HPDE6-E6E7 (cell line): Measurements from ENCODE around the gene ZBTB20.
"Not testable (repeated sequence)": the region's sequence is repeated elsewhere in the genome, so short reads cannot be mapped to it uniquely, and the experiment has no call there.

ENCODE experiments used
- DNase-seq: peaks from one replicate; pipeline ENCODE4 v3.0.0; 2011; ENCODE audit warnings: missing footprints; ENCODE audit errors: extremely low spot score

The ZBTB20 gene

DNA sequence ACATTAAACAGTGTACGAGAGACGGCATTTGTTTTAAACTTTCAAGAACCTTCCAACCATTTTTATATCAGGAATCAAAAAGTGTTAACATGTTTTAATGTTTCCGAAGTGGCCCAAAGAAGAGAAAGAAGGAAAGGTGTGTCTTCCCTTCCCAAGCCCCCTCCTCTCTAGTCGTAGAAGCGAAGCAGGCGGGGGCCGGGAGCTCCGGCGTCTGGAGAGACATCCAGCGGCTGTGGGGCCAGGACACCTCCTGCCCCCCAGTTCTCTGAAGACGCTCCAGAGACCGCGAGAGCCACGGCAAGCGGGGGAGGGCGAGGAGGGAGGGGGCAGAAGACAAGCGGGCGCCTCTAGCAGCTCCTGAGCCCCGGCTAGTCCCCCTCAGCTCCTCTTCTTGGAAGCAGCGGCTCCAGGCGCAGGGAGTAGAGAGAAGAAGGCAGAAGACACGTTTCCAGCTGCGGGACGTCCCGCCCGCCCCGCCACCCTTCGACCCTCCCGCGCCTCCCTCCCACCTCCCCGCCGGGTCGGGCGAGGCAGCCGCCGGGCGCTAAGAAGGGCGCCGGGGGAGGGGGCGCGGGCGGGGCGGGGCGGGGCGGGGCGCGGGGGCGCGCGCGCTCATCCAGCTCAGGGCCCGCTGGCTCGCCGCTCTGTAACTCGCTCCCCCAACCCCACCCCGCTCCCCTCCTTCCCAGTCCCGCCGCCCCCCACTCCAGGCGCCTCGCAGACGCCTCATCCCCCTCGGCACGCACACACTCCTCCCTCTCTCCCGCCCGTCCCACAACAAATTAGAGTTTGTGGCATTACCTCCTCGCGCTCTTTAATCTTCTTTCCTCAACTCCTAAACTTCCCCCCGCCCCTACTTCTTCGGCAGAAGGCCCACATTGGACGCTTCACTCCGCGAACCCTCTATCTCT is at the start of gene ZBTB20:
ZBTB20 (minus strand) TSS at position 871 of the 911 bp plus-strand sequence.
- peak; percentile 26 for DNase-seq

DNA sequence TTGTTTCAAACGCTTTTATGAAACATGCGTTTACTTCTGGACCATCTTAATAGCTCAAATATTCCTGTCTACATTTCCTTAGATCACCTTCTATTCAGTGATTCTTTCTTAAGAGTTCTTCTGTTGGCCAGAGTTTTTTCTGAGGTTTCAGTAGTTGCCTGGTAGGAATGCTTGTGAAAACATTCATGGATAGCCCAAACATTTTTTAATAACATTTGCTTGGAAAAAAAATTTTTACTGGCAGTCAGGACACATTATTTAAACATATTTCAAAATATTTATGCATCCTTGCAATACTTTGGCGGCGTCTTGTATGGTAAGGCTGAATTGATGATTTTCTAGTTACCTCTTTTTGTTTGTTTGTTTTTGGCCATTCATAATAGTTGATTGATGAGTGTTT is 47.4 kb upstream of the ZBTB20 start:
- no peak for DNase-seq

DNA sequence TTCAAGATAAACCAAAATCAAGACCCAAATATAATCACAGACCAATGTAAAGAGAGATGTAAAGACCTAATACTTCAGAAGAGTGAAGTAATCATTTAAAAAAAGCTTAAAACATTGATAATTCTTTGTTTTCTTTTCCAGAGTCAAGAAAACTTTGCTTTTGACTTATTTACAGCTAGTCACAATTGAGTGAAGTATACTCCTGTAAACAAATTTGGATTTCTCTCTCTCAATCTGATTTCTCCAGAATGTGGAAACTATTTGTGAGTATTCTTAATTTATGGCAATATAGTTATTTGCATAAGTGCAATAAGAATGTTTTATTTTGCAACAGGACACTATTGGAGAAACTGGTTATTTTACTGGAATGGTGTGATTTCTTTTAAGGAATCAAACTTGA is 43.7 kb upstream of the ZBTB20 start:
- no peak for DNase-seq

DNA sequence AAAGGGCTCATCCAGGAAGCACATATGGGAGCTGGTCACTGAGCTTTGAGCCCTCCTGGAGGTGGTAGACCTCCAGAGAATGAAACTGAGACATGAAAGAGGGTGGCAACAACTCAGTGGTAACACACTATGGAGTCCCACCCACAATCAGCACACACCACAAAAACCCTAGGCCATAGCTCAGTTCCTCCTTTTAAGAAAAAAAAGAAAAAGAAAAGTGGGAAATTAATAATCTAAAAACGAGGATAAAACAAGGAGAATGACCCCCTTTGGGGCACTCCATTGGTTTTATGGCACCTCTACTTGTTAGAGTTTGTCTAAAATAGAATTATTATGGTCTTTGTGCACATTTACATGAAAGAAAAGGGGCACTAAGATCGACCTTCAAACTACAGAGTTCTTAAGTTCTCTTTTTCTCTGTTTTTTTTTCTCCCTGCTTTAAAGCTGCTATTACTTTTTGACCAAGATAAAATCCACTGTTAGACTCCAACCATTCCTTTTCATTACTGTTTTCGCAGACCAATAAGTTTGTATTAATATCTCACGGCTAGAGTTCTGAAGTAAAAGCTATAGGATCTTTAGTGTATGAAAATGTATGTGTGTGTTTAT is 40.2 kb upstream of the ZBTB20 start:
- no peak for DNase-seq

DNA sequence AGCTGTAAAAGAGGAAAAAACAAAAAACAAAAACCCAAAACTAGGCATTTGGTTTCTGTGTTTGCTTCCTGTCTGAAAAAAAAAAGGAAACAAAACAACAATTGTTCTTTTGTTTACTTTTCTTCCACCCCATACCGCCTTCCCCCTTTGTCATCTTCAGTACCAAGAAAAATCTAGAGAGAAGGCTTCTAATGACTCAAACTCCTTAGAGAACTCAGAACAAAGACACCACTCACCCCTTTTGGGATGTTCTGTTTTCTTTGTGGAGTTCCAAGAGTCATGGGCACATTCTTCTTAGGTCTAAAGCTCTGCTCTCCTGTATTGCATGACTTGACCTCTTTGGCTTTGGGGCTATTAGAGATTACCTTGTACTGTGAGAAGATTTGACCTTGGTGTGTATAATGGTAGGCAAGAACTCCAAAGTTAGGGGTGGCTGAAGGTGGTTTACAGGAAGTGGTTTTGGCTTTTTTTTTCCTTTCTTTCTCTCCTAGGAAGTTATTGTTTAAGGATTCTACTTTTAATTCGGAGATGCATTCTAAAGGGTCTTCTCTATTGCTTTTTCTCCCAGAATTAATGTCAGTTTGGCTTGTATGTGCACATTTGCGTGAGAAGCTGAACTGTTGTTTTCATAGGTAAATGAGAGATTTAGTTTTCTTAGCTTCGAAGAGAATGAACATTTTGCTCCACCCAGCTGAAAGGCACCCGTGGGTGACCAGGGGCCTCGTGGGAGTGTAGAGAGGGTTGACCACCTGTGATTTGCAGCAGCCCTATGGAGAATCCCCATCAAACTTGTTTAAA is 39.5 kb upstream of the ZBTB20 start:
- no peak for DNase-seq

DNA sequence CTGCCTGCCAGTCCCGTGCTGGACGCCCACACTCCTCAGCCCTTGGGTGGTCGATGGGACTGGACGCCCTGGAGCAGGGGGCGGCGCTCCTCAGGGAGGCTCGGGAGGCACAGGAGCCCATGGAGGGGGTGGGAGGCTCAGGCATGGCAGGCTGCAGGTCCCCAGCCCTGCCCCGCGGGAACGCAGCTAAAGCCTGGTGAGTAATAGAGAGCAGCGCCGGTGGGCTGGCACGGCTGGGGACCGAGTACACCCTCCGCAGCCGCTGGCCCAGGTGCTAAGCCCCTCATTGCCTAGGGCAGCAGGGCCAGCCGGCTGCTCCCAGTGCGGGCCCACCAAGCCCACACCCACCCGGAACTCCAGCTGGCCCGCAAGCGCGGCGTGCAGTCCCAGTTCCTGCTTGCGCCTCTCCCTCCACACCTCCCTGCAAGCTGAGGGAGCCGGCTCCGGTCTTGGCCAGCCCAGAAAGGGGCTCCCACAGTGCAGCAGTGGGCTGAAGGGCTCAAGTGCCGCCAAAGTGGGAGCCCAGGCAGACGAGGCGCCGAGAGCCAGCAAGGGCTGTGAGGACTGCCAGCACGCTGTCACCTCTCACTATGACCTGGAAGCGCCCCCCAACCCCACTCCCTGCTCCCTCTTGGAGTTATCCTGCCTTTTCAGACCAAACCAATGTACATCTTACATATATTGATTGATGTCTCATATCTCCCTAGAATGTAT is 37.9 kb upstream of the ZBTB20 start:
- not testable (repeated sequence) for DNase-seq

DNA sequence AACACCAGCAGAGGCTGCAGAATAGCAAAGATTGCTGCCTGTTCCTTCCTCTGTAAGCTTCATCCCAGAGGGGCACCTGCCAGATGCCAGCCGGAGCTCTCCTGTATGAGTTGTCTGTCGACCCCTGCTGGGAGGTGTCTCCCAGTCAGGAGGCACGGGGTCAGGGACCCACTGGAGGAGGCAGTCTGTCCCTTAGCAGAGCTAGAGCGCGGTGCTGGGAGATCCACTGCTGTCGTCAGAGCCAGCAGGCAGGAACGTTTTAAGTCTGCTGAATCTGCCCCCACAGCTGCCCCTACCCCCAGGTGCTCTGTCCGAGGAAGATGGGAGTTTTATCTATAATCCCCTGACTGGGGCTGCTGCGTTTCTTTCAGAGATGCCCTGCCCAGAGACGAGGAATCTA is 31.8 kb upstream of the ZBTB20 start:
- not testable (repeated sequence) for DNase-seq

DNA sequence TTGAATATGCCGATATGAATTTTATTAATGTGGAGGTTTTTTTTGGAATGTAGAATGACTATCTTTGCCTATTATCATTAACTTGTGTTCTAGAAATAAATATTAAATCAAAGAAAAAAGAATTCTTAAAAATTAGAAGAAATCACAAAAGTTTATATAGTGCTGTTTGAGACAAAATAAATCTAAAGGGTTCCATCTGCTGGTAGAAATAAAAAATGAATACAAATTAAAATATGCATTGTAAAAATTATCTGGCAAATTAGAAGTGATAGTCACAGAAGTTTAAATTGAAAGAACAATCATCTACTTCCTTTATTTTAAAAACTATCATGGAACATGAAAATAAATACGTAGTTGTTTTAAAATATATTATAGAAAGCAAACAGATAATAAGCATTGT is 22.7 kb upstream of the ZBTB20 start:
- DNase-seq: no peak

DNA sequence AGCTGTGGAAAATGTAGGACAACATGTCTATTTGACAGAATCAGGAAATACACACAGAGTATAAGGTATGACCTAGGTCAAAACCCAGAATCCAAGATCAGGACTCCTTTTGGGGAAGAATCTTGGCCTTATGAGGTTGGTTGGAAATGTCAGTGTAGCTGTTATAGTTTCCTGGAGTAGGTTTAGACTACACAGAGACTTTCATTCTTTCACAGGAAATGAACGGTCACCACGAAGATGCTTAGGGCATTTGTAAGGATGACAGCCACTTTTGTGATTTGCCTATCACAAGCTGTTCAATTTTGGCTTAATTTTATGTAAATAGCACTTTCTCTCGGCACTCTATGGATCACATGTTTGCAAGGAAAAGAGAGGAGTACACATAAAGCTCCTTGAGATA is 18.6 kb upstream of the ZBTB20 start:
- no peak for DNase-seq

DNA sequence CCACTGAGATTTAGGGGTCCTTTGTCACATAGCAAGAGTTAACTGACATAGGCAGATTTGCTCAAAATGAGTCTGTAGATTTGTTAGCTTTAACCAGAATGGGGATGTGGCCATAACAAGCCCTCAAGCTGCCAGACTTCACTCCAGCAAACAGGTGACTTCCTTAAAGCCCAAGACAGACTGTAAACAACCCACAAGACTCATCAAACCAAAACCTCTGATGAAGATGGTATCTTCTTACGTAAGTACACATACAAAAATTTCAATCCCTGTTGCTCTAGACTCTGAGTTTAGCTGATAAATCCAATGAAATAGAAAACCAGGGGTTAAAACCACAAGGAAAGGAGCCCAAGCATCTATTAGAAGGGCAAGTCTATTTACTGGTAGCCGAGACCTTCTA is 18.2 kb upstream of the ZBTB20 start:
- no peak for DNase-seq

DNA sequence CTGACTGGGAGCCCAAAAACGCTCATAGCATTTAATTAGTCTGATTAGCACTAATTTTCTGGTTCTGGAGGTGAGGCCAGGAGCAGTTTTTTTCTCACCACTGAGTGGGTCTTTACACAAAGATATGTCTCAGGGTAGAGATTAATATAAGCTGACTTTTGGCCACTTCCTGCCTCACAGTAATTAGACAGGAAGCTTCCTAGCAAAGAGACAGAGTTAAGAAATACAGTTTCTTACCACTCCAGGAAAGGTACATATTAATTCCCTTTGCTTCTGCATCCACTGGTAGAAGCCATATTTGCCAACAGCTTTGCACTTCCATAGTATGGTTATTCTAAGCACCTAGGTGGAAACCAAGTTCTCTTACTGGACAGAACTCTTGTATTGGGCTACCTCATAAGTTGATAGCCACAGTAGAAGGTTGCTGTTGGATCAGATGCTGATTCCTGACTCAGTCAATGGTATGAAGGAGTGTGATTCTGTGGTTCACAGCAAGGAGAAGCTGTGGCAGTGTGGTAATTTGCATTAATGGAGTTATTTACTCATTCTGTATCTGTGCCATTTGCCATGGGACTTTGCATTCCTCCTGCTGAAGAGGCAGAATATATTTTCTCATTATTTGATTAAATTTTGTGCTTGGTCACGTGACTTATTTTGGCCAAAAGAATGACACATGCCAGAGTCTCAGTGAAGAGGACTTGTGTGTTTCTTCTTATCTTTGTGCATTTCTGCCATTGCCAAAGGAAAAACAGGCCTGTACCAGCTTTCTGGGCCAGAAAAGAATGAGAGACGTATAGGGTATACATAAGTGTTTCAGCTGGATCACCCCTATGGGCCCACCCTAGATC is 17.5 kb upstream of the ZBTB20 start:
- DNase-seq: no peak

DNA sequence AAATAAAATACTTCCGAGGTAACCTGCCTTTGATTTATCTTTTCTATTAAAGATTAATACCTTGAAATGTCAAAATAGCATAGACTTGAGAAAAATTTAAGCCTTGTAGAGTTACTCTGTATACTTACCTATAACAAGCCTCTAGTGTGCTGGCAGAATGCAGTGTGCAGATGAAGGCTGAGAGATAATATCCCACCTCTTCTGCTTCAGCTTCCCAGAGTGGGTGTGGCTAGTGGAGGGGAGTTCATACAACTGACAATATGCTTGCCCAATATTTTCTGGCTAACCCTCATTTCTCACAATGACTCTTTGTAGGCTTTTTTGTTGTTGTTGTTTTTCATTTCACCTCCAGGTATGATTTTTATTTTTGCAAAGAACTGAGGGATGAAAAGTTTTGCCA is 15.7 kb upstream of the ZBTB20 start:
- DNase-seq: no peak

DNA sequence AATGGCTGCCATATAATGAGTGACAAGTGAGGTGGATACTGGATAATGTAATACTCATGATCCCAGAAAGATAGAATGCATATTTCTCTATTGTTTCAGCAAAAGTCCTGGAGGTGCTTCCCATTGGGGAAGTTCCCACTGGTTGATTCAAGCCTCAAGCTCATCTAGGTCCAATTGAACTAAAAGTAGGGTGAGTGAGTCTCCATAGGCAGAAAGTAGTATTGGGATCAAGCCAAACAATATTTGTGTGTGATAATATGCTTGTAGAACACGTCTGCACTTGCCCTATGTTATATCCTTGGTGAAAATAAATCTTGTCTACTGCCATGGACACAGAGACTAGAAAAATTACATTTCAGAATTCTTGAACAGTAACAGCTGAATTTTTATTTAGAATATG is 14.8 kb upstream of the ZBTB20 start:
- no peak for DNase-seq

DNA sequence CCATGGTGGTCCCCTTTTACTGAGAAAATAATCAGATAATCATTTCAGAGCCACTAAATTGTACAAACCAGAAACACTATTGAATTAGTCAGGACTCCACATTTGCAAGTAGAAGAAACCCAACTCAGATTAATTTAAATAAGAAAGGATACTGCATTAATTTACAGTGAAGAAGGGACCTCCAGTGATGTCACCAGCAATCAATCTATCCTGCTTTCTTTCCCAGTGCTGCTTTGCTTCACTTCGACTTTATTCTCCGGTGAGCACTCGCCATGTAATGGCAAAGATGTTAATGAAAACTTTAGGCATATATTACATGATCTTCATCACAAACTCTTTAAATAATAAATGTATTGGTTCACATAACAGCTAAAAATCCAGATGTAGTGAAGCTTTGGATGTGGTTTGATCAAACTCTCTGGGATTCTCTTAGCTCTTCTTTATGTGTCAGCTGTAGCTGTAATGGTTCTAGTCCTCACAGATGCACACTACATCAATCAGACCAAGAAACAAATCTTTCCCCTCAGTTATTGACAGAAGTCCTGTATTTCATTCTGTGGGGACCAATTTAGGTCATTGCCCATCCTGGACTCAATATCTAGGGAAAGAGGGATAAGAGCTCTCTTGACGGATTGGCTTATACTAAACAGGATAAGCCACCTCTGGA is 14.2 kb upstream of the ZBTB20 start:
- DNase-seq: no peak

DNA sequence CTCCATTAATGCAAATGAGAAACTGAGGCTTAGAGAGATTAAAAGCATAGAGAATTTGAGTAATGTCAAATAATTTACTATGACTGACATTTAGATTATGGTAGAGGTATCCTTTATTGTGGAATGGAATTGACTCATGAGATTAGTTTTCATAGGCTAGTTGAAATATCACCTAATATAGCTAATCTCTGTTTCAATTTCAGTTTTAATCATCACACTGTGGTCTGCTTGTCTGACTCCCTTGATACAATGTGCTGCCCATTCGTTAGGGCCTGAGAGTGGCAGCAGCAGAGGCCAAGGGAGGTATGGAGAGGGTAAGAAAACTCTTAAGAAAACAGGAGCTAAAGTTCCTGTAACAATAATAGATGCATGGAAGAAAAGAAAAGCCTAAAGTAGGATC is 13.2 kb upstream of the ZBTB20 start:
- DNase-seq: no peak

DNA sequence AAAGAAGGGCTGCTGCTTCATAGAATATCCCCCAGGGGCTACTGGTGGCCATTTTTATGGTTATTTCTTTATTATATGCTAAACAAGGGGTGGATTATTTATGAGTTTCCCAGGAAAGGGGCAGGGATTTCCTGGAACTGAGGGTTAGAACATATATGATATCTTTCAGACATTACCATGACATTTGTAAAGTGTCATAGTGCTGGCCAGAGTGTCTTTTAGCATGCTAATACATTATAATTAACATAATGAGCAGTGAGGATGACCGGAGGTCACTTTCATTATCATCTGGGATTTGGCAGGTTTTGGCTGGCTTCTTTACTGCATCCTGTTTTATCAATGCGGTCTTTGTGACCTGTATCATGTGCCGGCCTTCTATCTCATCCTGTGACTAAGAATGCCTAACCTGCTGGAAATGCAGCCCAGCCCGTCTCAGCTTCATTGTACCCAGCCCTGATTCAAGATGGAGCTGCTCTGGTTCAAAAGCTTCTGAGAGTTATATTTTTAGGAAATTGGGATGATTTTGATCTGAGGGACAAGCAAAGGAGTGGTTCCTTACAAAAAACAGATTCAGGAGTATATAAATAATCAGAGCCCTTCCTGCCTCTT is 9.1 kb upstream of the ZBTB20 start:
- DNase-seq: no peak

DNA sequence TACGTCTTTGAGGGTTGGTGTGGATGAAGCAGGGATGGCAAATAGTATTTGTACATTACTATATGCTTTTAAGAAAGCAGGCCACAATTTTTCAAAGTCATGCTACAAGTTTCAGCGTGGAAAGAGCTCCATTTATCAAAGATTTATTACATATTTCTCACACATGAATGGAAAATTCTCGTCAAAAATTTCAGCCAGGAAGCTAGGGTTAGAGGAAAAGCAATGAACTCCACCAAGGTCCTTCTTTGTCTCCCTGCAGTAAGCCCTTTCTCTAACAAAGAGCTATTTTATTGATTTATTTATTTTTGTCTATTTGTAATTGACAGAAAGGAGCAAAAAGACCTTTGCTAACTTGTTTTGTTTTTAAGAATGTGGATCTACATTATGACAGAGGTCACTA is 7.5 kb upstream of the ZBTB20 start:
- DNase-seq: no peak

DNA sequence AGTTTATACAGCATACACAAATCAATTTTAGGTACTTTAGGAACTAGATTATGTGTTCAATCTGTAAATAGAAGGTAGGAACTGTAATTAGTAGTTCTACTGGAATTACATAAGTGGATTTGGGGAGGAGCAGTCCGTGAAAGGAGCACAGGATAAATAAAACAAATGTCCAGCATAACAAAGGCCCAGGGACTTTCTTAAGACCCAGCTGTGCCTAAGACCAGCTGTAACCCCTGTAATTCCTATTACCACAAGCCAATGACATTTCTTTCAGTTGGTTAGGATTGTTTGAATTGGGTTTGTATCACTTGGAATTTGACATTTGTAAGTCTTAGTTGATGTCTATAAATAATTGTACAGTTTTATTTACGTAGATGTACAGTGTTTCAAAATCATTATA is 4.8 kb upstream of the ZBTB20 start:
- DNase-seq: no peak

DNA sequence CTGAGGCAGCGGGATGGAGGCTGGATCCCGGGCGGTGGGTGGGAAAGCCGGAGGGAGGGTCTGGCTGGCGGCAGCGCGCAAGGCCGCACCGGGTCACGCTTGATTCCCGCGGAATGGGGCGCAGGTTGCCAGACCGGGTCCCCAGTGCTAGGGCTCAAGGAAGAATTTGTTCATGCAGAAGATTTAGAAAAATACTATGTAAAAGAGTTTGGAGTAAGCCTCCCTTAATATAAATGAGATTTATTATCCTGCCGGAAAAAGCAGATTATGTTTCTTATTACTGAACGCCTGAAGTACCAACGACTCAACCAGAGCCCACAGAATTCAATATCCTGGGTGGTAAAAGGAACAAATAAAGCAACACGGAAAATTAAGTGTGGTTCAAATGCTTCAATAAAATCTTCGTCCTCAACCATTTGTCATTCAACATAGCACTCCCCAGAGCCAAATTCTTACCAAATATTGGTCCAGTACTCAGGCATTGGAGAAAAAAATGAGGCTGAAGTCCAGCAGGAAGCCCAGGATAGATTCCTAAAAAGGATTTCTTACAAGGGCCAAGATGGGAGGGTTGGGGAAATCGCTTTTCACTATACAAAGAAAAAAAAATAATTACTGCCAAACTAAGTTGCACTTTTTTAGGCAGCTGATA is 1.2 kb upstream of the ZBTB20 start:
- DNase-seq: no peak
